ENCODE measurements around the gene ANKRD29. TPM values are rescaled to one million over a fixed set of nuclear protein-coding genes. Genes with fewer than 3 reads are reported as not detected.

Gene ANKRD29
- total RNA-seq, 2 experiments from 2014 or later = not detected

- H3K36me3 ChIP-seq (ENCODE audit: insufficient read depth, low read length) = no peaks in the 10 kb centered on the region
- no peaks in the 10 kb centered on the region for H3K79me2 ChIP-seq (ENCODE audit: insufficient read depth, low read depth, low read length)
- BruUV-seq (replicated peaks) = no TSS peak
- H2AFZ ChIP-seq (ENCODE audit: low read length) = no peak overlapping the region
- ChIA-PET POLR2A (no interaction called here), CTCF (ENCODE audit: unreplicated experiment) (no interaction called here)
- H3K9me3 ChIP-seq (ENCODE audit: low read length) = no peaks in the 10 kb centered on the region
- H3K27ac ChIP-seq (ENCODE audit: low read depth, low read length, poor library complexity, severe bottlenecking) = no peak overlapping the region
- peaks cover 5% of the 10 kb centered on the region for H3K4me1 ChIP-seq (ENCODE audit: insufficient read depth, low read length, poor library complexity, severe bottlenecking)
- H3K4me2 ChIP-seq (ENCODE audit: low read length) = no peak overlapping the region
- DNase-seq (ENCODE audit: low spot score) = no peak
- H4K20me1 ChIP-seq (ENCODE audit: insufficient read depth, low read length) = no peaks in the 10 kb centered on the region
- no peak overlapping the region for H3K4me3 ChIP-seq (ENCODE audit: low read depth, low read length, poor library complexity, severe bottlenecking)
- H3K9me2 ChIP-seq (ENCODE audit: insufficient read depth, low read length) = no peaks in the 10 kb centered on the region
- TF ChIP-seq EZH2phosphoT487 (IDR thresholded peaks at IDR 0.05; ENCODE audit: borderline replicate concordance, low read depth, low read length) (no peak), CTCF (conservative IDR thresholded peaks at IDR 0.05; ENCODE audit: low read length) (no peak)
- intact Hi-C loops (cut with micrococcal nuclease; ENCODE audit: unreplicated experiment) = loop anchor here (5.0 kb wide), 1 partner anchor 79 kb away; no protein-coding TSS in a partner anchor
Observed at GRCh38 chr18:23701544-23702064, 38.9 kb upstream of the ANKRD29 start.

GRCh38 chr18:23701017-23701416 is 38.3 kb upstream of the ANKRD29 start:
- DNase-seq (ENCODE audit: low spot score) = peak; percentile 6
- Histone ChIP-seq H3K9me3 (ENCODE audit: low read length) (no peaks in the 10 kb centered on the region), H4K20me1 (ENCODE audit: insufficient read depth, low read length) (no peaks in the 10 kb centered on the region), H3K4me1 (ENCODE audit: insufficient read depth, low read length, poor library complexity, severe bottlenecking) (peaks cover 5% of the 10 kb centered on the region), H3K27ac (ENCODE audit: low read depth, low read length, poor library complexity, severe bottlenecking) (no peak overlapping the region), H3K4me3 (ENCODE audit: low read depth, low read length, poor library complexity, severe bottlenecking) (no peak overlapping the region), H3K9me2 (ENCODE audit: insufficient read depth, low read length) (no peaks in the 10 kb centered on the region), H3K36me3 (ENCODE audit: insufficient read depth, low read length) (no peaks in the 10 kb centered on the region), H2AFZ (ENCODE audit: low read length) (no peak overlapping the region), H3K4me2 (ENCODE audit: low read length) (no peak overlapping the region), H3K79me2 (ENCODE audit: insufficient read depth, low read depth, low read length) (no peaks in the 10 kb centered on the region)
- intact Hi-C loops (cut with micrococcal nuclease; ENCODE audit: unreplicated experiment) = loop anchor here (5.0 kb wide), 1 partner anchor 79 kb away; no protein-coding TSS in a partner anchor
- POLR2A ChIA-PET = no interaction called here
- TF ChIP-seq CTCF (conservative IDR thresholded peaks at IDR 0.05; ENCODE audit: low read length) = no peak
- BruUV-seq (replicated peaks) = no TSS peak
- CTCF ChIA-PET (ENCODE audit: unreplicated experiment) = no interaction called here

GRCh38 chr18:23694637-23695430 is 32.1 kb upstream of the ANKRD29 start:
- ChIA-PET POLR2A (interaction anchor here (0.6 to 1.2 kb wide), 2 partner anchors 9 to 207 kb away, joined by 3 read pairs; no protein-coding TSS in a partner anchor), CTCF (ENCODE audit: unreplicated experiment) (no interaction called here)
- Histone ChIP-seq H3K27ac (ENCODE audit: low read depth, low read length, poor library complexity, severe bottlenecking) (no peak overlapping the region), H3K4me3 (ENCODE audit: low read depth, low read length, poor library complexity, severe bottlenecking) (no peak overlapping the region), H2AFZ (ENCODE audit: low read length) (no peak overlapping the region), H4K20me1 (ENCODE audit: insufficient read depth, low read length) (no peaks in the 10 kb centered on the region), H3K79me2 (ENCODE audit: insufficient read depth, low read depth, low read length) (no peaks in the 10 kb centered on the region), H3K4me2 (ENCODE audit: low read length) (no peak overlapping the region), H3K9me2 (ENCODE audit: insufficient read depth, low read length) (no peaks in the 10 kb centered on the region), H3K4me1 (ENCODE audit: insufficient read depth, low read length, poor library complexity, severe bottlenecking) (no peaks in the 10 kb centered on the region), H3K36me3 (ENCODE audit: insufficient read depth, low read length) (no peaks in the 10 kb centered on the region), H3K9me3 (ENCODE audit: low read length) (no peaks in the 10 kb centered on the region)
- TF ChIP-seq EZH2phosphoT487 (IDR thresholded peaks at IDR 0.05; ENCODE audit: borderline replicate concordance, low read depth, low read length) = no peak
- TF ChIP-seq CTCF (conservative IDR thresholded peaks at IDR 0.05; ENCODE audit: low read length) = no peak
- no peak for DNase-seq (ENCODE audit: low spot score)
- intact Hi-C loops (cut with micrococcal nuclease; ENCODE audit: unreplicated experiment) = no loop called here
- no TSS peak for BruUV-seq (replicated peaks)

Data from OCI-LY7 (cell line).